Liver (tissue), 9 donors: ENCODE results near the gene CCL19. TPM values are rescaled to one million over a fixed set of nuclear protein-coding genes. Genes with fewer than 3 reads are reported as not detected.

ENCODE experiments used
- DNase-seq: peaks from one replicate; pipeline ENCODE4 v3.0.0-alpha.2; 2017; ENCODE audit warnings: low spot score
- H3K27ac ChIP-seq, 2 donors: one replicate each; pipeline ENCODE4 v1.7.0; 2013; ENCODE audit warnings: inconsistent platforms in 2 of 2, low read length in 2 of 2, control low read depth in 1 of 2, low read depth in 1 of 2, mild to moderate bottlenecking in 1 of 2
- H3K27me3 ChIP-seq, 4 donors: one replicate each; pipeline versions ENCODE4 v1.6.1 to v1.7.0; 2013; ENCODE audit warnings: low read length in 3 of 4, inconsistent platforms in 1 of 4, mild to moderate bottlenecking in 1 of 4, moderate library complexity in 1 of 4; ENCODE audit not compliant: control insufficient read depth in 4 of 4, insufficient read depth in 4 of 4
- H3K36me3 ChIP-seq, 4 donors: one replicate each; pipeline versions ENCODE4 v1.6.1 to v1.7.0; 2013; ENCODE audit warnings: low read length in 3 of 4, mild to moderate bottlenecking in 3 of 4, low read depth in 1 of 4, moderate library complexity in 1 of 4; ENCODE audit not compliant: control insufficient read depth in 4 of 4, insufficient read depth in 3 of 4
- H3K4me1 ChIP-seq, 4 donors: one replicate each; pipeline versions ENCODE4 v1.6.1 to v1.7.0; 2013; ENCODE audit warnings: low read length in 3 of 4, mild to moderate bottlenecking in 3 of 4, moderate library complexity in 1 of 4; ENCODE audit not compliant: control insufficient read depth in 4 of 4, insufficient read depth in 4 of 4
- H3K4me3 ChIP-seq, 3 donors: one replicate each; pipeline versions ENCODE4 v1.6.1 to v1.7.0; 2013; ENCODE audit warnings: low read length in 3 of 3, control low read depth in 1 of 3, low read depth in 1 of 3, mild to moderate bottlenecking in 1 of 3
- H3K9ac ChIP-seq, 2 donors: one replicate each; pipeline ENCODE4 v1.7.0; 2013; ENCODE audit warnings: low read length in 2 of 2, mild to moderate bottlenecking in 2 of 2, moderate library complexity in 2 of 2, control low read depth in 1 of 2, low read depth in 1 of 2
- H3K9me3 ChIP-seq, 4 donors: one replicate each; pipeline versions ENCODE4 v1.6.1 to v1.7.0; 2013; ENCODE audit warnings: low read length in 3 of 4; ENCODE audit not compliant: control insufficient read depth in 4 of 4
- ATF3 ChIP-seq: IDR thresholded peaks from 2 replicates; pipeline ENCODE4 v1.6.1; 2016; ENCODE audit warnings: antibody characterized with exemption
- FOXA1 ChIP-seq: IDR thresholded peaks from 2 replicates; pipeline ENCODE4 v1.6.1; 2016; ENCODE audit warnings: antibody characterized with exemption
- FOXA2 ChIP-seq: IDR thresholded peaks from 2 replicates; pipeline ENCODE4 v1.6.1; 2016; ENCODE audit warnings: antibody characterized with exemption
- GABPA ChIP-seq, 2 donors: IDR thresholded peaks in 1 of 2; conservative IDR thresholded peaks in 1 of 2; 2 replicates each; pipeline ENCODE4 v1.6.1; 2016; ENCODE audit warnings: antibody characterized with exemption in 2 of 2, mild to moderate bottlenecking in 1 of 2, moderate library complexity in 1 of 2
- JUND ChIP-seq, 2 donors: IDR thresholded peaks; 2 replicates each; pipeline ENCODE4 v1.6.1; 2016; ENCODE audit warnings: antibody characterized with exemption in 2 of 2
- MAX ChIP-seq: IDR thresholded peaks from 2 replicates; pipeline ENCODE4 v1.6.1; 2016; ENCODE audit warnings: antibody characterized with exemption
- REST ChIP-seq: IDR thresholded peaks from 2 replicates; pipeline ENCODE4 v1.6.1; 2016; ENCODE audit warnings: antibody characterized with exemption, mild to moderate bottlenecking
- RXRA ChIP-seq, 2 donors: IDR thresholded peaks; 2 replicates each; pipeline ENCODE4 v1.6.1; 2017 to 2018; ENCODE audit warnings: antibody characterized with exemption in 2 of 2, mild to moderate bottlenecking in 1 of 2
- SP1 ChIP-seq: IDR thresholded peaks from 2 replicates; pipeline ENCODE4 v1.6.1; 2018; ENCODE audit warnings: antibody characterized with exemption, mild to moderate bottlenecking
- TAF1 ChIP-seq: conservative IDR thresholded peaks from 2 replicates; pipeline ENCODE4 v1.6.1; 2016; ENCODE audit warnings: antibody characterized with exemption, mild to moderate bottlenecking
- ZBTB33 ChIP-seq: IDR thresholded peaks from 2 replicates; pipeline ENCODE4 v1.6.1; 2016; ENCODE audit warnings: antibody characterized with exemption
- WGBS: extraction: QIAGEN DNeasy Blood & Tissue Kit; methylation state at CpG from one replicate; pipeline ENCODE4 v1.1.7; 2013; 5-methylcytosine and 5-hydroxymethylcytosine counted together
- polyA plus RNA-seq, 2 donors: library from polyadenylated mRNA; stranded (reverse) in 1 of 2; unstranded in 1 of 2; fragments of 200-250 nt in 1 of 2; fragments of >200 nt in 1 of 2; fragmentation: Nextera tagmentation in 1 of 2; extraction: Ambion mirVana in 1 of 2; gene quantifications; one replicate each; pipeline versions ENCODE4 v1.2.1 to v1.2.3, GENCODE V29; 2013 to 2015
- total RNA-seq, 2 donors: library from RNA; depleted of rRNA; stranded (reverse); fragments of >200 nt; gene quantifications; one replicate each; pipeline ENCODE4 v1.2.3, GENCODE V29; 2014
- donor health status: healthy.
- donor health status: healthy.
- donor health status: healthy.
- donor health status: healthy.
- donor health status: healthy.

Gene CCL19
- total and polyA plus RNA-seq, 4 donors: 0.33 to 2.9 (median 0.65) TPM; not detected in 1

- Histone ChIP-seq H3K27me3 (no peaks in the 10 kb centered on the region), H3K4me1 (peaks cover 4 to 25% (median 13%) of the 10 kb centered on the region in 4 donors), H3K36me3 (peaks cover 0 to 14% (median 0%) of the 10 kb centered on the region in 4 donors), H3K27ac (no peak overlapping the region), H3K9ac (no peak overlapping the region), H3K4me3 (no peak overlapping the region), H3K9me3 (no peaks in the 10 kb centered on the region)
- DNase-seq: no peak
- TF ChIP-seq SP1 (no peak), GABPA (IDR thresholded peaks at IDR 0.05 in 1 of 2, conservative IDR thresholded peaks at IDR 0.05 in 1 of 2) (no peak), JUND (IDR thresholded peaks at IDR 0.05) (no peak), MAX (no peak), ATF3 (no peak), TAF1 (no peak), ZBTB33 (no peak), REST (no peak), RXRA (IDR thresholded peaks at IDR 0.05) (no peak)
Measured at GRCh38 chr9:34663303-34663605, 27.8 kb downstream of the CCL19 start.

- Histone ChIP-seq H3K9me3 (no peaks in the 10 kb centered on the region), H3K4me1 (peaks cover 4 to 23% (median 13%) of the 10 kb centered on the region in 4 donors), H3K27ac (no peak within 1 kb of the TSS), H3K9ac (no peak within 1 kb of the TSS), H3K4me3 (no peak within 1 kb of the TSS), H3K27me3 (no peaks in the 10 kb centered on the region), H3K36me3 (peaks cover 0 to 14% (median 0%) of the 10 kb centered on the region in 4 donors)
- WGBS: 95% methylated on average over 4 of the region's 4 CpGs
- no peak for TF ChIP-seq REST
- no peak for TF ChIP-seq FOXA2
- no peak for TF ChIP-seq FOXA1
- no peak for TF ChIP-seq RXRA (IDR thresholded peaks at IDR 0.05)
- no peak for TF ChIP-seq GABPA (IDR thresholded peaks at IDR 0.05 in 1 of 2, conservative IDR thresholded peaks at IDR 0.05 in 1 of 2)
- DNase-seq: no peak
Measured at GRCh38 chr9:34662526-34663302, 28.4 kb downstream of the CCL19 start, which contains the start of gene CCL27. TSS of gene CCL27 (minus strand) at chr9:34662657. CDS start at chr9:34662633, 24 bp downstream.
